ENCODE data around the gene HHIPL1.

Gene HHIPL1

GRCh38 chr14:99644723-99645544, at the start of gene HHIPL1:
TSS of gene HHIPL1 (plus strand) at chr14:99645129. CDS start at chr14:99645208, 79 bp downstream.
- no peak for DNase-seq

- no peak for DNase-seq
These were observed 49.4 kb upstream of the HHIPL1 start for GRCh38 chr14:99595524-99595923.

DNA sequence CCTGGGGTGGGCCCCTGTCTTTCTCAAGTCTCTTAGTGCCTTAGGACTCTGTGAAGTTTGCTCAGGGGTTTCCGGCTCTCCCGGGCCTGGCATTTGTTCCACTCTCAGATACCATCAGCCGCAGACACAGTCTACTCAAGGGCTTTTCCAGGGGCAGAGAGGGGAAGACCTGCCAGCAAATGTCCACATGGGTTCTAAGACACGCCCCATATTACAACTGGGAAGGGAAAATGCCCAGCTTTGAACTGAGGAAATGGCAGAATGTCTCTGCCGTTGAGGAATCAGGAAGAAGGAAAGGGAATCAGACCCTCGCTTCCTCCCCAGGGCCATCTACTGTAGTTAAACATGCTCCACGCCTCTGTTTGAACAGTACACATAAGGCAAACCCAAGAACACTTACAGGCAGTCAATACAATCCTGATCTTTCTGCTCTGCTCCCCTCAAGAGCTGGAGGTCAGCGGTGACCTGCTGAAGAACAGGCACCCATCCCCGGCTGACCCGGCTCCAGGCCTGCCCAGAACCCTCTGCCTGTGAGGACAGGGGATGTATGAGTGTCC, 48.8 kb upstream of the HHIPL1 start:
- no peak for DNase-seq

- DNase-seq, result no peak
These were observed 48.2 kb upstream of the HHIPL1 start for GRCh38 chr14:99596772-99597171.

DNA sequence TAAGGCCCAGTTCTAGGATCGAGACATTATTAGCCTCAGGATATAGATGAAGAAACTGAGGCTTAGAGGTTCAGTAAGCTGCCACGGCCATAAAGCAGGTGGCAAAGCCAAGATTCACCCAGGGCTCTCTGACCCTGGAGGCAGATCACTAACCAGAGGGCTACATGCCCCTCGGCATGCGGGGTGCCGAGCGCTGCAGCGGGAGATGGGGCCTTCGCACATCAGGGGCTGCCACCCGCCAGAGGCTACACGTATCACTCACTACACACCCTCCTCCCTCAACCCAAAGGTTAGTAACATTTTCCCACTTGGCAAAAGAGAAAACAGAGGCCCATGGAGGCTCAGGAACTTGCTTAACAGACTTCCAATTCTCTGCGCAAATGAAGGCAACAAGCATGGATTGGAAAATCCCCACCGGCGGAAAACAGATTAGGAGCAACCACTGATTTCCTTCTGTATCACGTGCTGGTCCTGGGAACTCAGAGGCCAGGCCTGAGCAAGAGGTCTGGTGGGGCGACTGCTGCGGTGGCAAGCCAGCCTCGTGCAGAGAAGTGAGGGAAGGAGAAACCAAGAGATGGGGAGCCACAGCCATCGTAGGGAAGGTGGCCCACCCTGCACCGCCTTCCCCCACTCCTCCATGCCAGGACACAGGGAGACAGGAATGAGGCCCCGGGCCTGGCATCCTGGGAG, 46.9 kb upstream of the HHIPL1 start:
- no peak for DNase-seq

- no peak for DNase-seq
These were observed 46.2 kb upstream of the HHIPL1 start for GRCh38 chr14:99598774-99599173.

GRCh38 chr14:99599393-99599792, 45.5 kb upstream of the HHIPL1 start:
- DNase-seq, result no peak

DNA sequence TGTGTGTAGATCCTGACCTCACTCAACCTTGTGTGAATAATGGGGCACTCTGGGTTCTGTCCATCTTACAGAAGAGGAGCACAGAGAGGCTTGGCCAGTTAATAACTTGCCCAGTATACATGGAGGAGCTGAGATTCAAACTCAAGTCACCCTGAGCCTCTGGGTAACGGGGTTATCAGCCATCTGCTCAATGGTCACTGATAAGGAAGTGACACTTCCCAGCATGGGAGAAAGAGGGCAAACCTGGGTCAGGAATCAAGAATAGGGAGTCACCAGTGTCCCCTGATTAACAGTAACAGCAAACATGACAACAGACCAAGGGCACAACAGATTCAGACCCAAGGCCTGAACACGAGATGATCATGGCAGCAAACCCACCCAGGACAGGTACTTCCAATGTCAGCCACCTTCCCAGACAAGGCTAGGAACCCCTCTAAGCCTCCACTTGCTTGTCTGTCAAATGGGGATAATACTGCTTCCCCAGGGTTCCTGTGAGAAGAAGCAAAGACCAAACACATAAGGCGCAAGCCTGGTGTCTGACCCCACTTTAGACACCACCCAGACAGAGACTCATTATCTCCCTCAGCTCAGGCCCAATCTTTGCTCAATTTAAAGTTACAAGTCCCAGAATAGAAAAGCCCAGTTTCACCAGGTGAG, 44.6 kb upstream of the HHIPL1 start:
- no peak for DNase-seq

- no peak for DNase-seq
These were observed 43.5 kb upstream of the HHIPL1 start for GRCh38 chr14:99601361-99601831.

GRCh38 chr14:99602054-99602787, 42.7 kb upstream of the HHIPL1 start:
- no peak for DNase-seq

DNA sequence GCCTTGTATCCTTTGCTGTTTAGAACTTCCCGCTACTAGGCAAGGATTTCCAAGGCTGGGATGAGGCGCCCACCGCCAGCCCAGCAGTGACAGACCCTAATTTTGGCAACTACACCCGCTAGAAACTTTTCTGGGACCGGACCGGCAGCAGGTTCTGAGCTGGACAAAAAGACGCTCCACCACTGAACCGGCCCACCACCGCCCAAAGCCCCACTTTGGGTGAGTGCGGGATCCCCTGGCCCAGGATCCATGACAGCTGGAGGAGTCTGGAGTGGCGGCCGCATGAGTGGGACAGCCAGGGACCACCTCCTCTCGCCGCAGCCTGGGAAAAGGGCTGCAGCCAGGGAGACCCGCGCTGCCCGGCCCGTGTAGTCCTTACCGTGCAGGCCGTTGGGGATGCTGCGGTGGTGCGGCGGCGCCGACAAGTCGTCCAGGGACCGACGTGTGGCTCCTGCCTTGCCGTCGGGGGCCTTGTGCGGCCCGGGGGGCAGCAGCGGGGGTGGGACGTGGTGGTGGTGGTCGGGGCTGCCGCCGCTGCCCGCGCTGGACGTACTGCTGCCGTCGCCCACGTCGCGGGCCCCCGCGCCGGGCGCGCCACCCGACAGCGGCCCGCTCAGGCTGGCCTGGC, 42.0 kb upstream of the HHIPL1 start:
- no peak for DNase-seq

DNA sequence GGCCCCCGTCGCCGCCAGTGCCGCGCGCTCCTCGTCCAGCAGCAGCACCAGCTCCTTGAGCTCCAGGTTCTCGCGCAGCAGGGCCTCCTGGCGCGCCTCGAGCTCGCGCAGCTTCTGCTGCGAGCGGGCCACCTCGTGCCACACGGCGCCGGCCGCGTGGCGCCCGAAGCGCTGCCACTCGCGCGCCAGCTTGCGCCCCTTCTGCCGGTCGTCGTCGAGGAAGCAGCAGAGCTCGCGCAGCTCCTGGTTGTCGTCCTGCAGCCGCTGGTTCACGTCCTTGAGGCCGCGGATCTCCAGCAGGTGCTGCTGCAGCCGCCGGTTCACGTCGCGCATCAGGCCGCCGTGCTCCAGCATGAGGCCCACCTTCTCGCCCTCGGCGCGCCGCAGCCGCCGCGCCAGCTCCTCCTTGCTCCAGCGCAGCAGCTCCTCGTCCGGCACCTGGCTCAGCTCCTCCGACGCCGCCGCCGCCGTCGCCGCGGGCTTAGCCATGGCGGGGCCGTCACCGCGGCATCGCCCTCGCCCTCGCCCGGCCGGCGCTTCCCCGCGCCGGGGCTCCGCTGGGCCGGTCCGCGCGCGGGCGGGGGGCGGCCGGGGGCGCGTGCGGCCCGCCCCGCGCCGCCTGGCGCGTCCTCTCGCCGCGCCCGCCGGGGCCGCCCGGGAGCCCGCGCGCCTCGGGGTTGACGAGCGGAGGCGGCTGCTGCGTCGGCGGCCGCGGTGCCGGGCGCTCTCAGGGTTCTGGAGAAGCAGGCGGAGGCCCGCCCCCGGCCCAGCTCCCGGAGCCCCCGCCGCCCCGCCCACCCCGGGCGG, 41.3 kb upstream of the HHIPL1 start, which contains the start of gene CCDC85C:
Gene CCDC85C (minus strand): TSS at position 737 of the 807 bp plus-strand sequence. CDS start 248 bp downstream, at position 489.
- peak; percentile 46 to 50 for DNase-seq

DNA sequence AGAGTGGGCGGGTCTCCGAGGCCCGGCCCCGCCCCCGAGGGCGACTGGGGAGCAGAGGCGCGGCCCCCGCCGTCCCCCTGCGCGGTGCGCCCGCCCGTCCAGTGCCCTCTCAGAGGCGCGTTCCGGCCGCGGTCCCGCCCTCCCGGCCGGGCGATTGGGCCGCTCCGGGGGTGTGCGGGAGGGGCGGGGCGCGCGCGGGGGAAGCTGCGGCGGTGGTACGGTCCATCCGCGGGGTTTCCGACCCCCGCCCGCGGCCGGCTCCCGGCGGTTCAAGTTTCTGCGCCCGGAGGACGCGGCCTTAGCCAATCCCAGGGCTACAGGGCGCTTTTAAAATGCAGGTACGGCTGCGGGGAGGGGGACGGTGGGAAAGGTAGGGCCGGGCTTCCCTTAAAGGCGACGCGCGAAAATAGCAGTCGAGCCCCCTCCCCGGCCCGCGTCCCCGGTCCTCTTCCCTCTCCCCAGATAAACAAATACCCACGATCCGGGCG, 40.6 kb upstream of the HHIPL1 start:
- peak; percentile 96 to 97 for DNase-seq

DNA sequence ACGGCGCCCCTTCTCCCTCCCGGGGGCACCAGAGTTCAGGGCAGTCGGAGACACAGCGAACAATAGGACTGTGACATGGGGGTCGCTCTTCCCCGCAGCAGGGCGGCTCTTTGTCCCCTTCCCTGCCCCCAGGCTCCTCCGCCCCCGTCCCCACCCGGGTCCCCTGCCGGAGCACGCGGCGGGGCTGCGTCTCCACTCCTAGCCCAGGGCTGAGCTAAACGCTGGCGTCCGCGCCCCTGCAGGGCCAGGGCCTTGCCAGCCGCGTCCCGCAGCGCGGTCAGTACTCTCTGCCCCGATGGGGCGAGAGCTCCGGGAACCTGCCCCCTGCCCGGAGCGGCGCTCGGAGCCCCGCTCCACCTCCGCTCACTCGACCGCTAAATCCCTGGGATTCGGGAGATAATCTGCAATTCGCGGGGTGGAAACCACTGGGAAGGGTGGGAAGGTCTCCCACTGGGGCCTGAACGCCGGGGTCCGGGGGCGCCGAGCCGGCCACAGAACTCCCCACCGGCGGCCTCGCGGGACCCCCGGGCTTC, 40.1 kb upstream of the HHIPL1 start:
- DNase-seq, result no peak

DNA sequence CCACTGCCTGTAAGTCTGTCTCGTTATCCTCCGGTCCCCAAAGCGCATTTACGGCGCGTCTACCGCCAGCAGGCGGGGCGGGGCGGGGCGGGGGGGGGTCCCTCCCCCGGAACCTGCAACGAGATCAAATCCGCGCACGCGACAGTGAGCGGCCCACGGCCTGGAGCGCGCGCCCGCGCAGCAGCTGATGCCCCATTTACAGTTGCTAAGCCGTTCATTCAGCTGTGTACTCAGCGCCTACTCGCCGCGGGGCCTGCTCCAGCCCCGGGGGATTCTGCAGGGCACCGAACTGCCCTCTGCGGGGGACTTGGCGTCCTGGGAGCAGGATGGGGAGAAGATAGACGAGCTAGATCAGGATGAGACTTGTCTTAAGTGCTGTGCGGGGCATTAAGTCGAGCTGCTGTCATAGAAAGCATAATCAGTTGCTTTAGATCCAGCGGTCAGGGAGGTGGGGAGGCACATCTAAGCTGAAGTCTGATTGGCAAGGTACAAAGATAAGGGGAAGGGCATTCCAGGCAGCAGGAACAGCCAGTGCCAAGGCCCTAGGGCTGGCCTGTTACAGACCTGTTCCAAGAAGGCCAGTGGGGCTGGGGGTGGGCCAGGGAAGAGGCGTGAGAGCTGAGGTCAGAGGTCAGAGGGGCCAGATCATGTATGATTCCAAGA, 39.5 kb upstream of the HHIPL1 start:
- peak; percentile 85 for DNase-seq

DNA sequence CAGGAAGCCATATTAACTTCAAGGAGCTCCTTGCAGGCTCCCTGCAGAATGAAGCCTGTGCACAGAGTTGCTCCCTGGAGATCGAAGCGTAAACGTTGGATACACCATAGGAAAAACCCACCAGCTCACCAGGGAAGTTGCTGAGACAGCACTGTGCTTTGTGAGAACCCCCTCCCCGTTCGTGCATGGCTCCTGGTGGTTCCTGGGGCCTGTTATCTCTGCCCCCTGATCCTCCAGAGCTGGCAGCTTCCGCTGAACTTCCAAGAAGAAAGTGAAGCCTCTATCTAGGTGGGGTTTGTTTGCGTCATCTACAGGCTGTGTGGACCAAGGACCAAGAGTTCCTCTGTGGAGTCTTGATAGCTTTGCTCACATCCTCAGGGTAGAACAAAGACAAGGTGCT, 38.6 kb upstream of the HHIPL1 start:
- DNase-seq, result no peak

- no peak for DNase-seq
These were observed 36.3 kb upstream of the HHIPL1 start for GRCh38 chr14:99608591-99608990.

DNA sequence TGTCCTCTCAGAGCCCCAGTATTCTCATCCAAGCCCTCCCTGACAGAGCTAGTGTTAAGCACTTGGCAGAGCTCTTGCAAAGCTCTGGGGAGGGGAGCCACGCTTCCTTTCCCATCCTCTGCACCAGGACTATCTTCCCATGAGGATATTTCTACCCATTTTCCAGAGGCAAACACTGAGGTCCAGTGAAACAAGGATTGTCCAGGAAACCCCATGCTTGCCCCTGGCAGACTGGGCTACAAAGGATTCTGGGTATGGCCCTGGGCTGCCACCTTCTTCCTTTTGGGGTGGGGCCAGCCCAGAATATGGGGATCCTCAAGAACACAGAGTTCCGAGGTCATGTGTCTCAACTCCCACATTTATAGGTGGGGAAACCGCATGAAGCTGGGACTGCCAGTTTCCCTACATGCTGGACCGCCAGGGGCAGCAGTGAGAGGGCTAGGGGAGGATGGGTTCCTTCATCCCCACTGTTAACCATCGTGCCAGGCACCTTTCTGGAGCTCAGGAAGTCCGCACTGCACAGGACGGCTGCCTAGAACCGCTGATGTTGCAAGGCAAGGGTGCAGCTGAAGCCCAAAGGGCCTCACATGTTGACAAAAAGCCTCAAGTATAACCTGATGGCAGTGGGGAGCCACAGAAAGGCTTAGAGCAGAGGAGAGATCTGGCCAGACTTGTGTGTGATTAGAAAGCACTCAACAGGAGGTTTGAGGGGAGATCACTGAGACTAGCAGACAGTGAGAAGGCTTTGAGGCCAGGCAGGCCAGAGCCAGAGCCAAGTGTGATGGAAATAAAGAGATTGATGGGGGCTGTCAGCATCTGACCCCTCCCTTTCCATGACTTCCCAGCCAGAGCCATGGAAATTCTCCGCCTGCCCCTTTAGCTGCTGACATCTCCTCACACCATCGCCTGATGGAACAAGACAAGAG, 35.4 kb upstream of the HHIPL1 start:
- no peak for DNase-seq

DNA sequence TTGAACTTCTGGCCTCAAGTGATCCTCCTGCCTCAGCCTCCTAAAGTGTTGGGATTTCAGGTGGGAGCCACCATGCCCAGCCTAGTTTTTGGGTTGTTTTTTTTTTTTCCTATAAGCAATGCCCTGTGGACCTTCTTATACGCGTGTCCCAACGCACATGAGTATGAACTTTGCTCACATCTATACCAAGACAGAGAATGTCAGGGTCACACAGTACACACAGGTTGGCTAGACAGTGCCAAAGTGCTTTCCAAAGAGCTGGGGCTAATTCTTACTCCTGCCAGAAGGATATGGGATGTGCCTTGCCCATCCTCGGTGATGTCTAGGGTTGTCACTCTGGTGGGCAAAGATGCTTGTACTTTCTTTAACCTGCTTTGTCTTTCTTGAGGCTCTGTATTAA, 33.3 kb upstream of the HHIPL1 start:
- DNase-seq, result no peak

Measured in CD4-positive, alpha-beta T cell treated with Interleukin-1 beta for 1 hour (primary cell).